Measurements from ENCODE around the gene SV2C.
"Not testable (repeated sequence)": the region's sequence is repeated elsewhere in the genome, so short reads cannot be mapped to it uniquely, and the experiment has no call there.

Gene SV2C

GRCh38 chr5:76082772-76083554 lies at the start of gene SV2C:
Gene SV2C, plus strand, starts transcription at chr5:76083383. Its CDS starts 48,368 bp downstream, at chr5:76131751.
- DNase-seq (ENCODE audit: low read depth), result no peak

GRCh38 chr5:76037736-76038151 lies 45.4 kb upstream of the SV2C start:
- not testable (repeated sequence) for DNase-seq (ENCODE audit: low read depth)

- DNase-seq (ENCODE audit: low read depth), result no peak
Measured at GRCh38 chr5:76038212-76038611, 45.0 kb upstream of the SV2C start.

GRCh38 chr5:76040806-76041205 lies 42.4 kb upstream of the SV2C start:
- no peak for DNase-seq (ENCODE audit: low read depth)

GRCh38 chr5:76041863-76042262 lies 41.3 kb upstream of the SV2C start:
- DNase-seq (ENCODE audit: low read depth), result no peak

GRCh38 chr5:76046741-76047140 lies 36.4 kb upstream of the SV2C start:
- no peak for DNase-seq (ENCODE audit: low read depth)

- no peak for DNase-seq (ENCODE audit: low read depth)
Measured at GRCh38 chr5:76050134-76050533, 33.0 kb upstream of the SV2C start.

GRCh38 chr5:76062502-76063041 lies 20.6 kb upstream of the SV2C start:
- DNase-seq (ENCODE audit: low read depth), result no peak

GRCh38 chr5:76065258-76065657 lies 17.9 kb upstream of the SV2C start:
- DNase-seq (ENCODE audit: low read depth), result no peak

- DNase-seq (ENCODE audit: low read depth), result no peak
Measured at GRCh38 chr5:76069061-76069735, 14.0 kb upstream of the SV2C start.

- DNase-seq (ENCODE audit: low read depth), result no peak
Measured at GRCh38 chr5:76074487-76075065, 8.6 kb upstream of the SV2C start.

- no peak for DNase-seq (ENCODE audit: low read depth)
Measured at GRCh38 chr5:76081811-76082771, 1.1 kb upstream of the SV2C start.

GRCh38 chr5:76083555-76084495 lies 642 bp downstream of the SV2C start:
- no peak for DNase-seq (ENCODE audit: low read depth)

- DNase-seq (ENCODE audit: low read depth), result no peak
Measured at GRCh38 chr5:76084496-76085242, 1.5 kb downstream of the SV2C start.

- DNase-seq (ENCODE audit: low read depth), result no peak
Measured at GRCh38 chr5:76085243-76085579, 2.0 kb downstream of the SV2C start.

- no peak for DNase-seq (ENCODE audit: low read depth)
Measured at GRCh38 chr5:76086095-76086494, 2.9 kb downstream of the SV2C start.

GRCh38 chr5:76089156-76089555 lies 6.0 kb downstream of the SV2C start:
- DNase-seq (ENCODE audit: low read depth), result not testable (repeated sequence)

- DNase-seq (ENCODE audit: low read depth), result no peak
Measured at GRCh38 chr5:76091351-76091750, 8.2 kb downstream of the SV2C start.

- no peak for DNase-seq (ENCODE audit: low read depth)
Measured at GRCh38 chr5:76099286-76099702, 16.1 kb downstream of the SV2C start.

GRCh38 chr5:76099756-76100155 lies 16.6 kb downstream of the SV2C start:
- no peak for DNase-seq (ENCODE audit: low read depth)

Measured in stimulated activated CD8-positive, alpha-beta memory T cell treated with anti-CD3 and anti-CD28 coated beads, Interleukin-15, amount 100 ng/mL, for 24 hours (primary cell).